Neutrophil (primary cell): ENCODE data around the gene RASSF1.

Source experiments
- H3K27ac ChIP-seq: fragments of 200-600 bp; sonication (generic); 2 replicates; pipeline ENCODE4 v1.5.1; 2016; ENCODE audit warnings: mild to moderate bottlenecking, moderate library complexity
- H3K27me3 ChIP-seq: fragments of 200-600 bp; sonication (generic); 2 replicates; pipeline ENCODE4 v1.6.0; 2016; ENCODE audit warnings: mild to moderate bottlenecking
- H3K36me3 ChIP-seq: fragments of 200-600 bp; sonication (generic); 2 replicates; pipeline ENCODE4 v1.5.1; 2017
- H3K4me1 ChIP-seq, 2 experiments: fragments of 200-600 bp in 1 of 2; sonication (generic) in 1 of 2; 1 replicate in 1 of 2; 2 replicates in 1 of 2; pipeline versions ENCODE4 v1.5.1 to v1.6.1; 2013 to 2016; ENCODE audit warnings: low read depth in 1 of 2, low read length in 1 of 2, mild to moderate bottlenecking in 1 of 2, moderate library complexity in 1 of 2; ENCODE audit not compliant: control insufficient read depth in 1 of 2, insufficient read depth in 1 of 2
- H3K4me3 ChIP-seq, 2 experiments: fragments of 200-600 bp in 1 of 2; sonication (generic) in 1 of 2; 1 replicate in 1 of 2; 2 replicates in 1 of 2; pipeline ENCODE4 v1.5.1; 2013 to 2016; ENCODE audit warnings: low read depth in 1 of 2, low read length in 1 of 2, mild to moderate bottlenecking in 1 of 2, moderate library complexity in 1 of 2
- H3K9me3 ChIP-seq: fragments of 200-600 bp; sonication (generic); 2 replicates; pipeline ENCODE4 v1.5.1; 2016
- TF ChIP-seq, protein P1 (sequence below): fragments of 200-600 bp; sonication (generic); IDR thresholded peaks from 2 replicates; pipeline ENCODE4 v1.5.1; 2016; ENCODE audit warnings: antibody characterized with exemption

Gene RASSF1

DNA sequence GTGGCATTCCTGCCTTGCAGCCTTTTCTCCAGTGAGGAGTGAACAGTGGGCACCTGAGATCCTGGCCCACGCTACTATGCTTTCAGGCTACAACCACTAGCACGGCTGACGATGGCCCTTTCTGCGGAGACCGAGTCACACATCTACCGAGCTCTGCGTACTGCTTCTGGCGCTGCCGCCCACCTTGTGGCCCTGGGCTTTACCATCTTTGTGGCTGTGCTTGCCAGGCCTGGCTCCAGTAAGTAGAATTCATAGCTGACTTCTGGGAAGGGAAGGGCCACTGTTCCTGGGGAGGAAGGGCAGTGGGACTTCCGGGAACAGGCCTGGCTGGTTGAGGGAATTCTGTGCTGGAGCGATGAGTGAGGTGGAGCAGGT, 10.7 kb upstream of the RASSF1 start:
- Histone ChIP-seq H3K27me3 (no peaks in the 10 kb centered on the region), H3K36me3 (peaks cover 57% of the 10 kb centered on the region), H3K27ac (peak overlapping the region; percentile 94), H3K4me1 (peaks cover 33 to 36% of the 10 kb centered on the region in 2 experiments), H3K4me3 (peak overlapping the region; percentile 84 to 85), H3K9me3 (no peaks in the 10 kb centered on the region)
- TF ChIP-seq, protein P1, sequence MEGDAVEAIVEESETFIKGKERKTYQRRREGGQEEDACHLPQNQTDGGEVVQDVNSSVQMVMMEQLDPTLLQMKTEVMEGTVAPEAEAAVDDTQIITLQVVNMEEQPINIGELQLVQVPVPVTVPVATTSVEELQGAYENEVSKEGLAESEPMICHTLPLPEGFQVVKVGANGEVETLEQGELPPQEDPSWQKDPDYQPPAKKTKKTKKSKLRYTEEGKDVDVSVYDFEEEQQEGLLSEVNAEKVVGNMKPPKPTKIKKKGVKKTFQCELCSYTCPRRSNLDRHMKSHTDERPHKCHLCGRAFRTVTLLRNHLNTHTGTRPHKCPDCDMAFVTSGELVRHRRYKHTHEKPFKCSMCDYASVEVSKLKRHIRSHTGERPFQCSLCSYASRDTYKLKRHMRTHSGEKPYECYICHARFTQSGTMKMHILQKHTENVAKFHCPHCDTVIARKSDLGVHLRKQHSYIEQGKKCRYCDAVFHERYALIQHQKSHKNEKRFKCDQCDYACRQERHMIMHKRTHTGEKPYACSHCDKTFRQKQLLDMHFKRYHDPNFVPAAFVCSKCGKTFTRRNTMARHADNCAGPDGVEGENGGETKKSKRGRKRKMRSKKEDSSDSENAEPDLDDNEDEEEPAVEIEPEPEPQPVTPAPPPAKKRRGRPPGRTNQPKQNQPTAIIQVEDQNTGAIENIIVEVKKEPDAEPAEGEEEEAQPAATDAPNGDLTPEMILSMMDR, result no peak

DNA sequence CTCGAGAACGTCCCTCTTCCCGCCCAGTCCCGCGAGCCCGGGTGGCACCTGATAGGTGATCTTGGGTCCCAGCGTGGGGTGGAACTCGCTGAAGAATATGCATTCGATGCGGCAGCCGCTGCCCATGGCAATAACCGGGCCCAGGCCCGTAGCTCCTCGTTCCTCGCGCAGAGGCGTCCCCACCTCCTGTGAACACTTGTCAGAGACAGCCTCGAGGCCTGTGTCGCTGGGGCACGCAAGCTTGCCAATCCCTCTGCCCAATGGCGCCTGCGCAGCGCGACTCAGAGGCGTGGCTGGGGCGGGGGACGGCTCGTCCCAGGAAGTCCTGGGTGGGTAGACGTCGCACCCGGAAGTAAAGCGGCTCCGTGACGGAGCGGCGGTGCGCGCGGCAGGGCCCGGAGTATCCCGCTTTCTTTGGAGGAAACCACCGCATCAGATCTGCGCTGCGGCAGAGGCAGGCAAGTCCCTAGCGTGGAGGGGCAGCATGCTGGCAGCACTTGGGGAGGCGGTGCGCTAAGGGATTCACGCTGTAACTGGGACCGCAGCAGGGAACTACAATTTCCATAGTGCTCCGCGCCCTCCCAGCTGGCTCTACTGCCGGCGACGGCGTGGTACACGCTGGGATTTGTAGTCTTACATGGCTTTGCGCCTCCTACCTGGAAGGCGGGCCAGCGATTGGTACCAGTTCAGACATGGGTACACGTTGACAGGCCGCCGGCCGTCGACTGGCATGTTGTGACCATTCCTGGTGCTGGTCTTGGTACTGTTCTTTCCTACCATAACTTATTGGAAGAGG, 10.1 kb upstream of the RASSF1 start, which contains the start of the genes CYB561D2 and NPRL2:
TSS of gene CYB561D2 (plus strand) at position 336 of the 796 bp plus-strand sequence. CDS start 572 bp downstream, outside the sequence.
TSS of gene NPRL2 (minus strand) at position 249 of the 796 bp plus-strand sequence. CDS start at position 126, 123 bp downstream.
- H3K4me3 ChIP-seq, result peak within 1 kb of the TSS; percentile 84 to 85
- TF ChIP-seq, protein P1, result peak; percentile 33
- peak within 1 kb of the TSS; percentile 94 for H3K27ac ChIP-seq
- peaks cover 33 to 34% of the 10 kb centered on the region in 2 experiments for H3K4me1 ChIP-seq
- peaks cover 51% of the 10 kb centered on the region for H3K36me3 ChIP-seq
- no peaks in the 10 kb centered on the region for H3K27me3 ChIP-seq
- H3K9me3 ChIP-seq, result no peaks in the 10 kb centered on the region

DNA sequence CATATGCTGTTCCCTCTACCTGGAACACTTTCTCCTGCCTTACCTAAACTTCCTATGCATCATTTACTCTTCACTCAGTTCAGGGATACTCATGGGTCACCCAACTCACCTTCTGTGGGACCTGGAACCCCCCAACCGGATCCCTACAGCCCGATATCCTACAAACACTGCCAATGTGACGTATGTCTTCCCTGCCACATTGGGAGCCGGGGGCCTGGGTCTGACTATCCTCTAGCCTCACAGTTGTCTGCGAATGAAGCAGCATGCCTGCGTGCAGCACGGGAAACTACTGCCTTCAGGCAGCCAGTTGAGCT, 9.5 kb upstream of the RASSF1 start:
- Histone ChIP-seq H3K4me3 (peak overlapping the region; percentile 84 to 85), H3K27ac (peak overlapping the region; percentile 94), H3K36me3 (peaks cover 46% of the 10 kb centered on the region), H3K9me3 (no peaks in the 10 kb centered on the region), H3K27me3 (no peaks in the 10 kb centered on the region), H3K4me1 (peaks cover 35 to 37% of the 10 kb centered on the region in 2 experiments)
- TF ChIP-seq, protein P1, result no peak

DNA sequence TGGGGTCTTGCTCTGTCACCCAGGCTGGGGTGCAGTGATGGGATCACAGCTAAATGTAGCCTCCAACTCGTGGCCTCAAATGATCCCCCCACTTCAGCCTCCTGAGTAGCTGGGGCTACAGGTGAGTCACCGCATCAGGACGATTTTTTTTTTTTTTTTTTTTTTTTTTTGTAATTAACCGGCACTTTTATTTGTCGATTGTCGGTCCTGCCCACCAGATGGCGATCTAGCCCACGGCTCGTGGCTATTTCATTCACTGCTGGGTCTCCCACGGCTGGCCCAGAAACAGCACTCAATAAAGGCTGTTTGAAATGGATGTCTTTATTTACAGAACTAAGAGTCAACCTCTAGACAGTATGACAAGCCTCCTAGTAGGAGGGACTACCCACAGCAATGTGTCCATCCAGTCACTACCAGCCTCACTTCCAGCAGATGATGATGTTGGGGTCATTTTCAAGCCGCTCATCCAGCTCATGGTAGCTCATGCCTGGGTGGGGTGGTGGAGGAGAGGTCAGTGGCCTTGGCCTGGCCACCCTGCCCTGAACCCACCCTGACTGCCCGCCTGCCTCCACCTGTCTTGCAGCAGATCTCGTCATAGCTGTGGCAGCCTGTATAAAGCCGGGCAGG, 6.7 kb upstream of the RASSF1 start:
- peak overlapping the region; percentile 45 for H3K27ac ChIP-seq
- no peaks in the 10 kb centered on the region for H3K27me3 ChIP-seq
- TF ChIP-seq, protein P1, result peak; percentile 22
- peaks cover 53 to 54% of the 10 kb centered on the region in 2 experiments for H3K4me1 ChIP-seq
- no peaks in the 10 kb centered on the region for H3K9me3 ChIP-seq
- H3K36me3 ChIP-seq, result peaks cover 21% of the 10 kb centered on the region
- no peak overlapping the region for H3K4me3 ChIP-seq

DNA sequence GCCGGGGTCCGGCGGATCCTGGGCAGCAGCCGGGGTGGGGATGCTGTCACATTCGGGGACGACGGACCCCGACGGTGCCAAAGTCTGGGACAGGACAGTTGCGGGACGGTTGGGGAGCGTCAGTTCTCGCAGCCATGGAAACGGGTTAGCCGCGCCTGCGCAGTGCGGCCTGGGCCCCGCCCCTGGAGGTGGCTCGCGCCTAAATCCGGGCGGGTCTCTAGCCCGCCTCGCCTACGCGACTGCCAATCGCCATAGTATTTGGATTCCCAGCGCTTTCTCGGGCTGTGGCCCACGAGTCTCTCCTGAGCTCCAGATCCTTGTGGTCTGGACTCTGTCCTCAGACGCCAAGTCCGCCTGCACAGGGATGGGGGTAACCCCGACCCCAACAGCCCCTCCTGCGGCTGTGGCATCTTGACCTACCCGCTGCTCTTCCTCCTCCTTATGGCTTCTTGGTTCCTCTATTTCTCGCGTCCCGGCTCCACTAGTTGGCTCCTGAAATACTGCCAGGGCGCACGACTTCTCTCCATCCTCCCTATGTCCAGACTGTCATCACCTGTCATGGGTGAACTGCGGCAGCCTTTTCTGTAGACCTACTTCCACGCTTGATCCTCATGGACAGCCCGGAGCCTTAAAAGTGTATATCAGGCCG, 5.1 kb upstream of the RASSF1 start, which contains the start of gene ZMYND10:
TSS of gene ZMYND10 (minus strand) at position 147 of the 649 bp plus-strand sequence. CDS start 153 bp downstream, outside the sequence.
- Histone ChIP-seq H3K4me1 (peaks cover 59 to 61% of the 10 kb centered on the region in 2 experiments), H3K4me3 (peak within 1 kb of the TSS; percentile 53 to 67), H3K9me3 (no peaks in the 10 kb centered on the region), H3K27ac (peak within 1 kb of the TSS; percentile 58), H3K27me3 (no peaks in the 10 kb centered on the region), H3K36me3 (peaks cover 14% of the 10 kb centered on the region)
- TF ChIP-seq, protein P1, result no peak
